Measurements from ENCODE around the gene RAD54L. TPM values are rescaled to one million over a fixed set of nuclear protein-coding genes. Genes with fewer than 3 reads are reported as not detected.

The RAD54L gene
- polyA plus RNA-seq, 1 of the 3 experiments (the other 2 are of a cell fraction): 11.5 TPM

- Histone ChIP-seq H3K27me3 (ENCODE audit: insufficient read depth) (no peaks in the 10 kb centered on the region), H3K9me3 (no peaks in the 10 kb centered on the region), H3K4me2 (peak overlapping the region; percentile 83), H3K4me3 (ENCODE audit: low read depth in 2 of 2, low read length in 1 of 2) (peak overlapping the region; percentile 70 to 76), H3K27ac (ENCODE audit: low read depth in 2 of 2, low read length in 1 of 2) (no peak overlapping the region), H4K20me1 (ENCODE audit: insufficient read depth) (no peaks in the 10 kb centered on the region), H3K36me3 (replicated peaks in 1 of 2; ENCODE audit: control insufficient read depth in 1 of 2, insufficient read depth in 2 of 2, low read length in 1 of 2) (peaks cover 5 to 23% of the 10 kb centered on the region in 2 experiments), H3K9ac (peak overlapping the region; percentile 68; the same call in 1 of the 2 replicates), H3F3A (replicated peaks; ENCODE audit: insufficient read depth) (peaks cover 8% of the 10 kb centered on the region), H3K4me1 (ENCODE audit: control insufficient read depth in 1 of 2, insufficient read depth in 2 of 2, low read depth in 1 of 2, low read length in 1 of 2) (peaks cover 6 to 22% of the 10 kb centered on the region in 2 experiments; a peak in 2 of 4 replicates), H3K9me2 (no peaks in the 10 kb centered on the region), H3K79me2 (ENCODE audit: insufficient read depth) (peaks cover 33% of the 10 kb centered on the region), H2AFZ (ENCODE audit: low read depth) (peak overlapping the region; percentile 87; the same call in 1 of the 2 replicates)
- ChIA-PET POLR2A (no interaction called here), CTCF (interaction anchor here (0.8 to 3.5 kb wide), 5 partner anchors 17 to 162 kb away, joined by 3 to 15 read pairs (median 4); no protein-coding TSS in a partner anchor)
- 86% methylated on average over 3 of the region's 3 CpGs for WGBS (ENCODE audit: low lambda C conversion rate)
- DNase-seq: no peak
- TF ChIP-seq MEF2A (IDR thresholded peaks at IDR 0.05; ENCODE audit: borderline replicate concordance, low read depth) (no peak), TEAD4 (IDR thresholded peaks at IDR 0.05; ENCODE audit: borderline replicate concordance, insufficient read depth) (no peak), POLR2AphosphoS5 (IDR thresholded peaks at IDR 0.05; ENCODE audit: low read depth, low read length) (no peak), SIN3A (IDR thresholded peaks at IDR 0.05; ENCODE audit: borderline replicate concordance, low read depth, low read length) (no peak), GATA2 (CRISPR knock-in tag; IDR thresholded peaks at IDR 0.05) (no peak), RFX5 (IDR thresholded peaks at IDR 0.05; ENCODE audit: low read length) (no peak), ELF1 (IDR thresholded peaks at IDR 0.05) (no peak), SMC3 (IDR thresholded peaks at IDR 0.05; ENCODE audit: low read depth, low read length) (no peak), MXI1 (IDR thresholded peaks at IDR 0.05; ENCODE audit: low read depth, low read length) (no peak)
Observed at GRCh38 chr1:46199233-46199749, 48.3 kb upstream of the RAD54L start.

- Histone ChIP-seq H3K79me2 (ENCODE audit: insufficient read depth) (peaks cover under 1% of the 10 kb centered on the region; the same call in 1 of the 2 replicates), H3K9me2 (no peaks in the 10 kb centered on the region), H3K4me2 (peak overlapping the region; percentile 99), H4K20me1 (ENCODE audit: insufficient read depth) (no peaks in the 10 kb centered on the region), H3K4me3 (ENCODE audit: low read depth in 2 of 2, low read length in 1 of 2) (peak overlapping the region; percentile 67 to 98), H3K9me3 (no peaks in the 10 kb centered on the region), H3K36me3 (replicated peaks in 1 of 2; ENCODE audit: control insufficient read depth in 1 of 2, insufficient read depth in 2 of 2, low read length in 1 of 2) (no peaks in the 10 kb centered on the region), H2AFZ (ENCODE audit: low read depth) (peak overlapping the region; percentile 97), H3K27me3 (ENCODE audit: insufficient read depth) (no peaks in the 10 kb centered on the region), H3K27ac (ENCODE audit: low read depth in 2 of 2, low read length in 1 of 2) (no peak overlapping the region), H3K4me1 (ENCODE audit: control insufficient read depth in 1 of 2, insufficient read depth in 2 of 2, low read depth in 1 of 2, low read length in 1 of 2) (peaks cover 4 to 13% of the 10 kb centered on the region in 2 experiments; a peak in 1 of 4 replicates), H3F3A (replicated peaks; ENCODE audit: insufficient read depth) (peaks cover 7% of the 10 kb centered on the region), H3K9ac (peak overlapping the region; percentile 82)
- WGBS (ENCODE audit: low lambda C conversion rate): 67% methylated on average over 14 of the region's 14 CpGs
- peak; percentile 36 for DNase-seq
- ChIA-PET POLR2A (no interaction called here), CTCF (interaction anchor here (1.0 to 6.8 kb wide), 3 partner anchors 20 to 166 kb away, joined by 3 to 29 read pairs (median 3); no protein-coding TSS in a partner anchor)
- TF ChIP-seq YY1 (IDR thresholded peaks at IDR 0.05; ENCODE audit: low read depth): no peak
- no peak for TF ChIP-seq MXI1 (IDR thresholded peaks at IDR 0.05; ENCODE audit: low read depth, low read length)
- no peak for TF ChIP-seq FOXM1 (IDR thresholded peaks at IDR 0.05; ENCODE audit: low read depth)
- no peak for TF ChIP-seq IRF3 (IDR thresholded peaks at IDR 0.05; ENCODE audit: low read depth, low read length)
- no peak for TF ChIP-seq EP300 (IDR thresholded peaks at IDR 0.05; ENCODE audit: borderline replicate concordance in 1 of 2, low read depth in 1 of 2, low read length in 1 of 2)
- no peak for TF ChIP-seq RXRA (IDR thresholded peaks at IDR 0.05; ENCODE audit: borderline replicate concordance, low read depth)
Observed at GRCh38 chr1:46203738-46204405, 43.7 kb upstream of the RAD54L start.
